Testis (tissue), 3 donors: ENCODE measurements around the gene PFDN5. TPM values are rescaled to one million over a fixed set of nuclear protein-coding genes. Genes with fewer than 3 reads are reported as not detected.
A peak's percentile ranks its signal among the peaks of the same experiment; 100 is the strongest.
"Not testable (repeated sequence)": the region's sequence is repeated elsewhere in the genome, so short reads cannot be mapped to it uniquely, and the experiment has no call there.

Source experiments
- DNase-seq: peaks from one replicate; pipeline ENCODE4 v3.0.0-alpha.2; 2019
- H3K27ac ChIP-seq, 2 donors: fragments of 200-600 bp; sonication (generic); one replicate each; pipeline ENCODE4 v1.5.1; 2019
- H3K27me3 ChIP-seq: fragments of 200-600 bp; sonication (generic); one replicate; pipeline ENCODE4 v1.5.1; 2019
- H3K36me3 ChIP-seq: fragments of 200-600 bp; sonication (generic); one replicate; pipeline ENCODE4 v1.5.1; 2017; ENCODE audit warnings: low read depth; ENCODE audit errors: missing control alignments
- H3K4me1 ChIP-seq: fragments of 200-600 bp; sonication (generic); one replicate; pipeline ENCODE4 v1.5.1; 2019
- H3K4me3 ChIP-seq, 2 donors: fragments of 200-600 bp; sonication (generic); one replicate each; pipeline ENCODE4 v1.5.1; 2017 to 2019
- H3K9me3 ChIP-seq: fragments of 200-600 bp; sonication (generic); one replicate; pipeline ENCODE4 v1.5.1; 2017
- POLR2A ChIP-seq: fragments of 450-650 bp; IDR thresholded peaks from one replicate; pipeline ENCODE4 v1.6.1; 2017; ENCODE audit warnings: antibody characterized with exemption, mild to moderate bottlenecking, moderate library complexity
- WGBS, 2 donors: methylation state at CpG; one replicate each; pipeline ENCODE4 v1.1.5; 2018; 5-methylcytosine and 5-hydroxymethylcytosine counted together
- intact Hi-C: fragments of 100-400 bp; cut with DNase I; formaldehyde crosslinking; loops from one replicate; pipeline ENCODE4 v1.15.1; 2023; ENCODE audit warnings: low total_unique reads
- polyA plus RNA-seq: library from polyadenylated mRNA; stranded (reverse); fragments of 350-450 nt; fragmentation: Illumina TruSeq; extraction: RNeasy Lipid Tissue Mini Kit (QIAGEN cat#74804); gene quantifications from one replicate; pipeline ENCODE4 v1.2.3, GENCODE V29; 2014; ENCODE audit warnings: low read depth, low replicate concordance; ENCODE audit not compliant: insufficient read depth
- total RNA-seq, 2 donors: library from RNA; depleted of rRNA; stranded (reverse); fragments of >200 nt; gene quantifications; one replicate each; pipeline ENCODE4 v1.2.3, GENCODE V29; 2016
- TF ChIP-seq, protein P1 (sequence below), 3 experiments: fragments of 450-650 bp in 2 of 3; fragments of 200-600 bp in 1 of 3; sonication (generic) in 1 of 3; IDR thresholded peaks; one replicate each; pipeline ENCODE4 v1.5.1; 2016 to 2019; ENCODE audit warnings: antibody characterized with exemption in 3 of 3, mild to moderate bottlenecking in 2 of 3, moderate library complexity in 1 of 3

Gene PFDN5
- total and polyA plus RNA-seq, 3 donors from 2014 or later, result 430 to 797 (median 494) TPM

GRCh38 chr12:53290661-53291060 is 4.7 kb upstream of the PFDN5 start:
- H3K27me3 ChIP-seq, result no peaks in the 10 kb centered on the region
- no peaks in the 10 kb centered on the region for H3K9me3 ChIP-seq
- H3K36me3 ChIP-seq, result no peaks in the 10 kb centered on the region
- intact Hi-C loops, result no loop called here
- H3K4me3 ChIP-seq, result no peak overlapping the region
- DNase-seq, result no peak
- no peak overlapping the region for H3K27ac ChIP-seq
- TF ChIP-seq, protein P1, sequence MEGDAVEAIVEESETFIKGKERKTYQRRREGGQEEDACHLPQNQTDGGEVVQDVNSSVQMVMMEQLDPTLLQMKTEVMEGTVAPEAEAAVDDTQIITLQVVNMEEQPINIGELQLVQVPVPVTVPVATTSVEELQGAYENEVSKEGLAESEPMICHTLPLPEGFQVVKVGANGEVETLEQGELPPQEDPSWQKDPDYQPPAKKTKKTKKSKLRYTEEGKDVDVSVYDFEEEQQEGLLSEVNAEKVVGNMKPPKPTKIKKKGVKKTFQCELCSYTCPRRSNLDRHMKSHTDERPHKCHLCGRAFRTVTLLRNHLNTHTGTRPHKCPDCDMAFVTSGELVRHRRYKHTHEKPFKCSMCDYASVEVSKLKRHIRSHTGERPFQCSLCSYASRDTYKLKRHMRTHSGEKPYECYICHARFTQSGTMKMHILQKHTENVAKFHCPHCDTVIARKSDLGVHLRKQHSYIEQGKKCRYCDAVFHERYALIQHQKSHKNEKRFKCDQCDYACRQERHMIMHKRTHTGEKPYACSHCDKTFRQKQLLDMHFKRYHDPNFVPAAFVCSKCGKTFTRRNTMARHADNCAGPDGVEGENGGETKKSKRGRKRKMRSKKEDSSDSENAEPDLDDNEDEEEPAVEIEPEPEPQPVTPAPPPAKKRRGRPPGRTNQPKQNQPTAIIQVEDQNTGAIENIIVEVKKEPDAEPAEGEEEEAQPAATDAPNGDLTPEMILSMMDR (IDR thresholded peaks at IDR 0.05), result no peak
- TF ChIP-seq POLR2A, result no peak
- no peaks in the 10 kb centered on the region for H3K4me1 ChIP-seq
- WGBS, 2 donors, result 89 to 91% methylated on average over 6 to 9 of the region's 9 CpGs

- no peaks in the 10 kb centered on the region for H3K9me3 ChIP-seq
- H3K27ac ChIP-seq, result no peak overlapping the region
- TF ChIP-seq POLR2A, result no peak
- TF ChIP-seq, protein P1 (IDR thresholded peaks at IDR 0.05), result no peak
- H3K4me1 ChIP-seq, result peaks cover 8% of the 10 kb centered on the region
- H3K4me3 ChIP-seq, result no peak overlapping the region
- H3K27me3 ChIP-seq, result no peaks in the 10 kb centered on the region
- intact Hi-C loops, result no loop called here
- no peaks in the 10 kb centered on the region for H3K36me3 ChIP-seq
- DNase-seq, result no peak
Measured at GRCh38 chr12:53292426-53292825, 2.9 kb upstream of the PFDN5 start.

- no peak for DNase-seq
- Histone ChIP-seq H3K4me3 (peak overlapping the region; percentile 88 to 93), H3K27me3 (no peaks in the 10 kb centered on the region), H3K9me3 (no peaks in the 10 kb centered on the region), H3K27ac (peak overlapping the region; percentile 88 to 90), H3K36me3 (no peaks in the 10 kb centered on the region), H3K4me1 (peaks cover 22% of the 10 kb centered on the region)
- TF ChIP-seq POLR2A, result no peak
- TF ChIP-seq, protein P1 (IDR thresholded peaks at IDR 0.05), result no peak
- WGBS, 2 donors, result 1 to 3% methylated on average over 12 of the region's 12 CpGs
- intact Hi-C loops, result no loop called here
Measured at GRCh38 chr12:53295891-53296219, 513 bp downstream of the PFDN5 start.

DNA sequence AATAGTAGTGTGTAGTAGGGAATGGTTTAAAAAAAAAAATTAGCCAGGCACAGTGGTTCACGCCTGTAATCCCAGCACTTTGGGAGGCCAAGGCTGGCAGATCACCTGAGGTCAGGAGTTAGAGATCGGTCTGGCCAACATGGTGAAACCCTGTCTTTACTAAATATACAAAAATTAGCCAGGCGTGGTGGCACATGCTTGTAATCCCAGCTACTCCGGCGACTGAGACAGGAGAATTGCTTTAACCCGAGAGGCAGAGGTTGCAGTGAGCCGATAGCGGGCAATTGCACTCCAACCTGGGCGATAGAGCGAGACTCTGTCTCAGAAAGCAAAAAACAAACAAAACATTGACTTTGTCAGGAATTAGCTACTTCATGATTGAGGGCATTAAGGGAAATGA is 1.8 kb downstream of the PFDN5 start:
- H3K4me3 ChIP-seq, H3K9me3 ChIP-seq, H3K27me3 ChIP-seq, H3K27ac ChIP-seq, intact Hi-C loops, H3K36me3 ChIP-seq, DNase-seq: not testable (repeated sequence)
- peaks cover 22% of the 10 kb centered on the region for H3K4me1 ChIP-seq
- 87 to 92% methylated on average over 10 of the region's 10 CpGs for WGBS, 2 donors

- Histone ChIP-seq H3K9me3 (no peaks in the 10 kb centered on the region), H3K27ac (peak overlapping the region in 1 of 2 donors; percentile 17), H3K27me3 (no peaks in the 10 kb centered on the region), H3K4me3 (no peak overlapping the region), H3K36me3 (no peaks in the 10 kb centered on the region), H3K4me1 (peaks cover 22% of the 10 kb centered on the region)
- no peak for DNase-seq
- intact Hi-C loops, result no loop called here
- WGBS, 2 donors, result 52 to 56% methylated on average over 5 of the region's 5 CpGs
- TF ChIP-seq POLR2A, result no peak
- TF ChIP-seq, protein P1 (IDR thresholded peaks at IDR 0.05), result no peak
Measured at GRCh38 chr12:53298164-53298563, 2.8 kb downstream of the PFDN5 start.
